WTC11 (cell line): ENCODE measurements around the gene GALNT18. TPM values are rescaled to one million over a fixed set of nuclear protein-coding genes. Genes with fewer than 3 reads are reported as not detected.

ENCODE experiments used
- ATAC-seq: fragments of 200-7000 bp; cut with Tn5 transposase; 2 replicates; pipeline ENCODE4 v1.10.0; 2021; ENCODE audit warnings: mild to moderate bottlenecking, moderate library complexity
- CTCF ChIA-PET: fragments of 300-600 bp; sonication (Branson Sonifier 250); formaldehyde crosslinking; loops from one replicate; lab custom pipeline; 2021; ENCODE audit warnings: antibody characterized with exemption; lab: Charles Lee
- POLR2A ChIA-PET: fragments of 350-600 bp; sonication (Branson Sonifier 250); formaldehyde crosslinking; loops from one replicate; lab custom pipeline; 2021; ENCODE audit warnings: antibody characterized with exemption; lab: Charles Lee
- DNase-seq: peaks from one replicate; pipeline ENCODE4 v3.0.0; 2021; ENCODE audit warnings: low spot score
- H3K27ac Mint-ChIP-seq: 2 replicates; pipeline ENCODE4 v1.8.0; 2021; ENCODE audit warnings: mixed read lengths
- H3K27me3 Mint-ChIP-seq: 2 replicates; pipeline ENCODE4 v1.8.0; 2021; ENCODE audit warnings: low read depth, mild to moderate bottlenecking, moderate library complexity, mixed read lengths
- H3K36me3 Mint-ChIP-seq: 2 replicates; pipeline ENCODE4 v1.8.0; 2021; ENCODE audit warnings: mixed read lengths
- H3K4me1 Mint-ChIP-seq: 2 replicates; pipeline ENCODE4 v1.8.0; 2022; ENCODE audit warnings: mixed read lengths
- H3K4me3 Mint-ChIP-seq: 2 replicates; pipeline ENCODE4 v1.8.0; 2021; ENCODE audit warnings: mild to moderate bottlenecking, moderate library complexity, mixed read lengths
- H3K9me3 Mint-ChIP-seq: 2 replicates; pipeline ENCODE4 v1.8.0; 2021; ENCODE audit warnings: mixed read lengths
- ATF1 ChIP-seq: sonication (generic); formaldehyde crosslinking; IDR thresholded peaks from 2 replicates; pipeline ENCODE4 v1.8.1; 2023; ENCODE audit warnings: mild to moderate bottlenecking, moderate library complexity, missing genetic modification reagents
- CREB1 ChIP-seq: sonication (generic); formaldehyde crosslinking; IDR thresholded peaks from 2 replicates; pipeline ENCODE4 v1.8.0; 2023; ENCODE audit warnings: mild to moderate bottlenecking, missing genetic modification reagents
- GTF2I ChIP-seq: fragments of 250-450 bp; sonication (Bioruptor Pico); conservative IDR thresholded peaks from 2 replicates; pipeline ENCODE4 v1.4.0; 2021; ENCODE audit warnings: mild to moderate bottlenecking
- HMGA2 ChIP-seq: fragments of 250-450 bp; sonication (Bioruptor Pico); IDR thresholded peaks from 2 replicates; pipeline ENCODE4 v1.4.0; 2021; ENCODE audit warnings: mild to moderate bottlenecking, moderate library complexity
- IRF2 ChIP-seq: sonication (generic); formaldehyde crosslinking; IDR thresholded peaks from 2 replicates; pipeline ENCODE4 v1.8.0; 2022; ENCODE audit warnings: low read depth, missing genetic modification reagents, borderline replicate concordance
- MXD4 ChIP-seq: fragments of 250-450 bp; sonication (Bioruptor Pico); IDR thresholded peaks from 2 replicates; pipeline ENCODE4 v1.8.0; 2021; ENCODE audit warnings: mild to moderate bottlenecking, moderate library complexity, borderline replicate concordance
- NFE2L1 ChIP-seq: sonication (generic); formaldehyde crosslinking; IDR thresholded peaks from 2 replicates; pipeline ENCODE4 v1.8.1; 2023; ENCODE audit warnings: missing genetic modification reagents
- NR1H2 ChIP-seq: sonication (generic); formaldehyde crosslinking; IDR thresholded peaks from 2 replicates; pipeline ENCODE4 v1.9.0; 2021; ENCODE audit warnings: mild to moderate bottlenecking, moderate library complexity, missing genetic modification reagents
- NR2C2 ChIP-seq: sonication (generic); formaldehyde crosslinking; IDR thresholded peaks from 2 replicates; pipeline ENCODE4 v1.8.0; 2022; ENCODE audit warnings: mild to moderate bottlenecking, missing genetic modification reagents
- OVOL2 ChIP-seq: fragments of 250-450 bp; sonication (Bioruptor Pico); IDR thresholded peaks from 2 replicates; pipeline ENCODE4 v1.9.0; 2021; ENCODE audit warnings: mild to moderate bottlenecking, borderline replicate concordance
- RORB ChIP-seq: fragments of 250-450 bp; sonication (Bioruptor Pico); IDR thresholded peaks from 2 replicates; pipeline ENCODE4 v1.9.0; 2021; ENCODE audit warnings: mild to moderate bottlenecking
- TEAD4 ChIP-seq: sonication (generic); formaldehyde crosslinking; IDR thresholded peaks from 2 replicates; pipeline ENCODE4 v1.8.0; 2022; ENCODE audit warnings: mild to moderate bottlenecking, missing genetic modification reagents
- ZNF138 ChIP-seq: sonication (generic); formaldehyde crosslinking; conservative IDR thresholded peaks from 2 replicates; pipeline ENCODE4 v1.8.1; 2022; ENCODE audit warnings: mild to moderate bottlenecking, moderate library complexity, missing genetic modification reagents
- total RNA-seq: library from RNA; stranded (reverse); gene quantifications from 3 replicates; pipeline ENCODE4 v1.2.3, GENCODE V29; 2021
- TF ChIP-seq, protein P1 (sequence below): sonication (generic); formaldehyde crosslinking; IDR thresholded peaks from 2 replicates; pipeline ENCODE4 v1.8.0; 2023; ENCODE audit warnings: mild to moderate bottlenecking, missing genetic modification reagents
- TF ChIP-seq, protein P2 (sequence below): fragments of 250-450 bp; sonication (Bioruptor Pico); IDR thresholded peaks from 2 replicates; pipeline ENCODE4 v2.1.2; 2022; ENCODE audit warnings: mild to moderate bottlenecking, moderate library complexity
- TF ChIP-seq, protein P3 (sequence below): sonication (generic); formaldehyde crosslinking; IDR thresholded peaks from 2 replicates; pipeline ENCODE4 v1.8.0; 2023; ENCODE audit warnings: missing genetic modification reagents, mild to moderate bottlenecking, borderline replicate concordance
- TF ChIP-seq, protein P4 (sequence below): fragments of 250-450 bp; sonication (Bioruptor Pico); IDR thresholded peaks from 2 replicates; pipeline ENCODE4 v1.8.0; 2021; ENCODE audit warnings: mild to moderate bottlenecking
- TF ChIP-seq, protein P5 (sequence below): fragments of 250-450 bp; sonication (Bioruptor Pico); IDR thresholded peaks from 2 replicates; pipeline ENCODE4 v1.9.0; 2021; ENCODE audit warnings: mild to moderate bottlenecking
- TF ChIP-seq, protein P6 (sequence below): sonication (generic); formaldehyde crosslinking; IDR thresholded peaks from 2 replicates; pipeline ENCODE4 v1.8.1; 2022; ENCODE audit warnings: low read depth, mild to moderate bottlenecking, moderate library complexity, missing genetic modification reagents, borderline replicate concordance
- TF ChIP-seq, protein P7 (sequence below): fragments of 200-600 bp; IDR thresholded peaks from 2 replicates; pipeline ENCODE4 v1.8.0; 2022; ENCODE audit warnings: antibody characterized with exemption

Gene GALNT18
- total RNA-seq, 1 experiment from 2014 or later: 5.0 TPM

DNA sequence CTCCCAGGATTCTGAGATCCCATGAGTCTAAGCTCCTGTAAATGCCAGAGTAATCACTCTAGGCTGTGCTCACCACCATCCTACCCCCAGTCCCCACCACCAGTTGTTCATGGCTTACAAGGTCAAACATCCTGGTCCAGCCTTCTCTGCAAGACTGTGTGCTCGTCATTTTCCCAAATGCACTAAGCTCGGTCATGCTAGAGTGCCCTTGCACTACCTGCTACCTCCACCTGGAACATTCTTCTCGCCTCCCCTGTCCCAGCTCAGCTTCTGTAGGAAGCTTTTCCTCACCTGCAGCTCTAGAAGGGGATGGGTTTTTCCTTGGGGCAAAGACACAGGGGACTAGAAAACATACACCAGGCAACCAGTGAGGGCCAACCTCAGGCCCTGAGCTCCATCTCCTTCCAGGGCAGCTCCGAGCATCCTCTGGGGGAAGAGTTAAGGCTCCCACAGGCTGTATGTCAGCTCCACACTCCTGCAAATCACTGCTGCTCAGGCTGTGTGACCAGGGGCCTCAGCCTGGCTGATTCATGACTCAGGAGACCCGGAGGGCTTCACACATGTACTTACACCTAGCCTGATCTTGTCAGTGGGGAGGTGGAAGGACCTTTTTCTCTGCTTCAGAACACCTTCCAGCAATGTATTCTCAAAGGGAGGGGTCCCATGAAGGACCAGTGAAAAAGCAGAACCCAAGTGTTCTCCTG is 231.6 kb downstream of the GALNT18 start (continued):
- no peak for TF ChIP-seq NFE2L1
- TF ChIP-seq ZNF138 (CRISPR knock-in tag): no peak
- TF ChIP-seq GTF2I (CRISPR knock-in tag): no peak
- no peak for TF ChIP-seq IRF2 (CRISPR knock-in tag)
- TF ChIP-seq TEAD4: no peak
- no peak for TF ChIP-seq CREB1 (CRISPR knock-in tag)
- TF ChIP-seq, protein P1, sequence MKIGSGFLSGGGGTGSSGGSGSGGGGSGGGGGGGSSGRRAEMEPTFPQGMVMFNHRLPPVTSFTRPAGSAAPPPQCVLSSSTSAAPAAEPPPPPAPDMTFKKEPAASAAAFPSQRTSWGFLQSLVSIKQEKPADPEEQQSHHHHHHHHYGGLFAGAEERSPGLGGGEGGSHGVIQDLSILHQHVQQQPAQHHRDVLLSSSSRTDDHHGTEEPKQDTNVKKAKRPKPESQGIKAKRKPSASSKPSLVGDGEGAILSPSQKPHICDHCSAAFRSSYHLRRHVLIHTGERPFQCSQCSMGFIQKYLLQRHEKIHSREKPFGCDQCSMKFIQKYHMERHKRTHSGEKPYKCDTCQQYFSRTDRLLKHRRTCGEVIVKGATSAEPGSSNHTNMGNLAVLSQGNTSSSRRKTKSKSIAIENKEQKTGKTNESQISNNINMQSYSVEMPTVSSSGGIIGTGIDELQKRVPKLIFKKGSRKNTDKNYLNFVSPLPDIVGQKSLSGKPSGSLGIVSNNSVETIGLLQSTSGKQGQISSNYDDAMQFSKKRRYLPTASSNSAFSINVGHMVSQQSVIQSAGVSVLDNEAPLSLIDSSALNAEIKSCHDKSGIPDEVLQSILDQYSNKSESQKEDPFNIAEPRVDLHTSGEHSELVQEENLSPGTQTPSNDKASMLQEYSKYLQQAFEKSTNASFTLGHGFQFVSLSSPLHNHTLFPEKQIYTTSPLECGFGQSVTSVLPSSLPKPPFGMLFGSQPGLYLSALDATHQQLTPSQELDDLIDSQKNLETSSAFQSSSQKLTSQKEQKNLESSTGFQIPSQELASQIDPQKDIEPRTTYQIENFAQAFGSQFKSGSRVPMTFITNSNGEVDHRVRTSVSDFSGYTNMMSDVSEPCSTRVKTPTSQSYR (CRISPR knock-in tag): no peak
- TF ChIP-seq, protein P2, sequence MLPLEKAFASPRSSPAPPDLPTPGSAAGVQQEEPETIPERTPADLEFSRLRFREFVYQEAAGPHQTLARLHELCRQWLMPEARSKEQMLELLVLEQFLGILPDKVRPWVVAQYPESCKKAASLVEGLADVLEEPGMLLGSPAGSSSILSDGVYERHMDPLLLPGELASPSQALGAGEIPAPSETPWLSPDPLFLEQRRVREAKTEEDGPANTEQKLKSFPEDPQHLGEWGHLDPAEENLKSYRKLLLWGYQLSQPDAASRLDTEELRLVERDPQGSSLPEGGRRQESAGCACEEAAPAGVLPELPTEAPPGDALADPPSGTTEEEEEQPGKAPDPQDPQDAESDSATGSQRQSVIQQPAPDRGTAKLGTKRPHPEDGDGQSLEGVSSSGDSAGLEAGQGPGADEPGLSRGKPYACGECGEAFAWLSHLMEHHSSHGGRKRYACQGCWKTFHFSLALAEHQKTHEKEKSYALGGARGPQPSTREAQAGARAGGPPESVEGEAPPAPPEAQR (CRISPR knock-in tag): no peak
- no peak for TF ChIP-seq NR2C2 (CRISPR knock-in tag)
- TF ChIP-seq, protein P3, sequence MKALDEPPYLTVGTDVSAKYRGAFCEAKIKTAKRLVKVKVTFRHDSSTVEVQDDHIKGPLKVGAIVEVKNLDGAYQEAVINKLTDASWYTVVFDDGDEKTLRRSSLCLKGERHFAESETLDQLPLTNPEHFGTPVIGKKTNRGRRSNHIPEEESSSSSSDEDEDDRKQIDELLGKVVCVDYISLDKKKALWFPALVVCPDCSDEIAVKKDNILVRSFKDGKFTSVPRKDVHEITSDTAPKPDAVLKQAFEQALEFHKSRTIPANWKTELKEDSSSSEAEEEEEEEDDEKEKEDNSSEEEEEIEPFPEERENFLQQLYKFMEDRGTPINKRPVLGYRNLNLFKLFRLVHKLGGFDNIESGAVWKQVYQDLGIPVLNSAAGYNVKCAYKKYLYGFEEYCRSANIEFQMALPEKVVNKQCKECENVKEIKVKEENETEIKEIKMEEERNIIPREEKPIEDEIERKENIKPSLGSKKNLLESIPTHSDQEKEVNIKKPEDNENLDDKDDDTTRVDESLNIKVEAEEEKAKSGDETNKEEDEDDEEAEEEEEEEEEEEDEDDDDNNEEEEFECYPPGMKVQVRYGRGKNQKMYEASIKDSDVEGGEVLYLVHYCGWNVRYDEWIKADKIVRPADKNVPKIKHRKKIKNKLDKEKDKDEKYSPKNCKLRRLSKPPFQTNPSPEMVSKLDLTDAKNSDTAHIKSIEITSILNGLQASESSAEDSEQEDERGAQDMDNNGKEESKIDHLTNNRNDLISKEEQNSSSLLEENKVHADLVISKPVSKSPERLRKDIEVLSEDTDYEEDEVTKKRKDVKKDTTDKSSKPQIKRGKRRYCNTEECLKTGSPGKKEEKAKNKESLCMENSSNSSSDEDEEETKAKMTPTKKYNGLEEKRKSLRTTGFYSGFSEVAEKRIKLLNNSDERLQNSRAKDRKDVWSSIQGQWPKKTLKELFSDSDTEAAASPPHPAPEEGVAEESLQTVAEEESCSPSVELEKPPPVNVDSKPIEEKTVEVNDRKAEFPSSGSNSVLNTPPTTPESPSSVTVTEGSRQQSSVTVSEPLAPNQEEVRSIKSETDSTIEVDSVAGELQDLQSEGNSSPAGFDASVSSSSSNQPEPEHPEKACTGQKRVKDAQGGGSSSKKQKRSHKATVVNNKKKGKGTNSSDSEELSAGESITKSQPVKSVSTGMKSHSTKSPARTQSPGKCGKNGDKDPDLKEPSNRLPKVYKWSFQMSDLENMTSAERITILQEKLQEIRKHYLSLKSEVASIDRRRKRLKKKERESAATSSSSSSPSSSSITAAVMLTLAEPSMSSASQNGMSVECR (CRISPR knock-in tag): no peak
- no peak for TF ChIP-seq ATF1 (CRISPR knock-in tag)
- TF ChIP-seq, protein P4, sequence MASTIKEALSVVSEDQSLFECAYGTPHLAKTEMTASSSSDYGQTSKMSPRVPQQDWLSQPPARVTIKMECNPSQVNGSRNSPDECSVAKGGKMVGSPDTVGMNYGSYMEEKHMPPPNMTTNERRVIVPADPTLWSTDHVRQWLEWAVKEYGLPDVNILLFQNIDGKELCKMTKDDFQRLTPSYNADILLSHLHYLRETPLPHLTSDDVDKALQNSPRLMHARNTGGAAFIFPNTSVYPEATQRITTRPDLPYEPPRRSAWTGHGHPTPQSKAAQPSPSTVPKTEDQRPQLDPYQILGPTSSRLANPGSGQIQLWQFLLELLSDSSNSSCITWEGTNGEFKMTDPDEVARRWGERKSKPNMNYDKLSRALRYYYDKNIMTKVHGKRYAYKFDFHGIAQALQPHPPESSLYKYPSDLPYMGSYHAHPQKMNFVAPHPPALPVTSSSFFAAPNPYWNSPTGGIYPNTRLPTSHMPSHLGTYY: no peak
- no peak for TF ChIP-seq RORB
- TF ChIP-seq OVOL2 (CRISPR knock-in tag): no peak

DNA sequence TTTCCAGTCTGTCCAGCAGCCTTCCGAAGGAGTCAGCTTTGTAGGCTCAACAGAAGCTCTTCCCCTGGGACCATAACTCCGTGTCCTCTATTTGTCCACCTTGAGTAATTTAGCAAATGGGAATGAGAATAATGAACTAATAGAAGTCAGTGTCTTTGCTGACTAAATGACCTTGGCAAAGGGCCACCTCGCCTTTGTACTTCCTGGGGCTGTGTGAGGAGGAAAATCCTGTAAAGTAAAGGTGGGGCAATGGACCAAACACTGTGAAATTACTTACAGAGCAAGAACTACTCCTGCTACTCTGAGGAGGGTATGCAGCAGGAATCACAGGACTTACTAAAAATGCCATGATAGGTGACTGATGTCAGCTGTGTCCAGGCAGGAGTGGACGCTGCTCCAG is 232.6 kb downstream of the GALNT18 start:
- TF ChIP-seq, protein P5, sequence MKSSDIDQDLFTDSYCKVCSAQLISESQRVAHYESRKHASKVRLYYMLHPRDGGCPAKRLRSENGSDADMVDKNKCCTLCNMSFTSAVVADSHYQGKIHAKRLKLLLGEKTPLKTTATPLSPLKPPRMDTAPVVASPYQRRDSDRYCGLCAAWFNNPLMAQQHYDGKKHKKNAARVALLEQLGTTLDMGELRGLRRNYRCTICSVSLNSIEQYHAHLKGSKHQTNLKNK (CRISPR knock-in tag): no peak
- no peak for TF ChIP-seq MXD4 (CRISPR knock-in tag)
- TF ChIP-seq, protein P6, sequence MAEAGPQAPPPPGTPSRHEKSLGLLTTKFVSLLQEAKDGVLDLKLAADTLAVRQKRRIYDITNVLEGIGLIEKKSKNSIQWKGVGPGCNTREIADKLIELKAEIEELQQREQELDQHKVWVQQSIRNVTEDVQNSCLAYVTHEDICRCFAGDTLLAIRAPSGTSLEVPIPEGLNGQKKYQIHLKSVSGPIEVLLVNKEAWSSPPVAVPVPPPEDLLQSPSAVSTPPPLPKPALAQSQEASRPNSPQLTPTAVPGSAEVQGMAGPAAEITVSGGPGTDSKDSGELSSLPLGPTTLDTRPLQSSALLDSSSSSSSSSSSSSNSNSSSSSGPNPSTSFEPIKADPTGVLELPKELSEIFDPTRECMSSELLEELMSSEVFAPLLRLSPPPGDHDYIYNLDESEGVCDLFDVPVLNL (CRISPR knock-in tag): no peak
- no peak for TF ChIP-seq NFE2L1
- TF ChIP-seq HMGA2 (CRISPR knock-in tag): no peak
- TF ChIP-seq, protein P7, sequence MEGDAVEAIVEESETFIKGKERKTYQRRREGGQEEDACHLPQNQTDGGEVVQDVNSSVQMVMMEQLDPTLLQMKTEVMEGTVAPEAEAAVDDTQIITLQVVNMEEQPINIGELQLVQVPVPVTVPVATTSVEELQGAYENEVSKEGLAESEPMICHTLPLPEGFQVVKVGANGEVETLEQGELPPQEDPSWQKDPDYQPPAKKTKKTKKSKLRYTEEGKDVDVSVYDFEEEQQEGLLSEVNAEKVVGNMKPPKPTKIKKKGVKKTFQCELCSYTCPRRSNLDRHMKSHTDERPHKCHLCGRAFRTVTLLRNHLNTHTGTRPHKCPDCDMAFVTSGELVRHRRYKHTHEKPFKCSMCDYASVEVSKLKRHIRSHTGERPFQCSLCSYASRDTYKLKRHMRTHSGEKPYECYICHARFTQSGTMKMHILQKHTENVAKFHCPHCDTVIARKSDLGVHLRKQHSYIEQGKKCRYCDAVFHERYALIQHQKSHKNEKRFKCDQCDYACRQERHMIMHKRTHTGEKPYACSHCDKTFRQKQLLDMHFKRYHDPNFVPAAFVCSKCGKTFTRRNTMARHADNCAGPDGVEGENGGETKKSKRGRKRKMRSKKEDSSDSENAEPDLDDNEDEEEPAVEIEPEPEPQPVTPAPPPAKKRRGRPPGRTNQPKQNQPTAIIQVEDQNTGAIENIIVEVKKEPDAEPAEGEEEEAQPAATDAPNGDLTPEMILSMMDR: no peak
- no peak for TF ChIP-seq NR1H2 (CRISPR knock-in tag)
- Mint-ChIP-seq H3K9me3 (peaks cover 5% of the 10 kb centered on the region), H3K36me3 (peaks cover 3% of the 10 kb centered on the region; the same call in 1 of the 2 replicates), H3K4me3 (no peak overlapping the region), H3K4me1 (peaks cover 19% of the 10 kb centered on the region), H3K27me3 (no peaks in the 10 kb centered on the region; the same call in none of the 2 replicates), H3K27ac (no peak overlapping the region)
- CTCF ChIA-PET: no interaction called here
- DNase-seq (no peak), ATAC-seq (no peak)
- POLR2A ChIA-PET: no interaction called here
